ENCODE measurements around the gene MCUR1. TPM values are rescaled to one million over a fixed set of nuclear protein-coding genes. Genes with fewer than 3 reads are reported as not detected.

Gene MCUR1
- total and polyA plus RNA-seq, 9 of the 15 experiments (the other 6 are each of a cell fraction or from before 2014, with no cell fraction given) = 5.1 to 60.2 (median 41.4) TPM

DNA sequence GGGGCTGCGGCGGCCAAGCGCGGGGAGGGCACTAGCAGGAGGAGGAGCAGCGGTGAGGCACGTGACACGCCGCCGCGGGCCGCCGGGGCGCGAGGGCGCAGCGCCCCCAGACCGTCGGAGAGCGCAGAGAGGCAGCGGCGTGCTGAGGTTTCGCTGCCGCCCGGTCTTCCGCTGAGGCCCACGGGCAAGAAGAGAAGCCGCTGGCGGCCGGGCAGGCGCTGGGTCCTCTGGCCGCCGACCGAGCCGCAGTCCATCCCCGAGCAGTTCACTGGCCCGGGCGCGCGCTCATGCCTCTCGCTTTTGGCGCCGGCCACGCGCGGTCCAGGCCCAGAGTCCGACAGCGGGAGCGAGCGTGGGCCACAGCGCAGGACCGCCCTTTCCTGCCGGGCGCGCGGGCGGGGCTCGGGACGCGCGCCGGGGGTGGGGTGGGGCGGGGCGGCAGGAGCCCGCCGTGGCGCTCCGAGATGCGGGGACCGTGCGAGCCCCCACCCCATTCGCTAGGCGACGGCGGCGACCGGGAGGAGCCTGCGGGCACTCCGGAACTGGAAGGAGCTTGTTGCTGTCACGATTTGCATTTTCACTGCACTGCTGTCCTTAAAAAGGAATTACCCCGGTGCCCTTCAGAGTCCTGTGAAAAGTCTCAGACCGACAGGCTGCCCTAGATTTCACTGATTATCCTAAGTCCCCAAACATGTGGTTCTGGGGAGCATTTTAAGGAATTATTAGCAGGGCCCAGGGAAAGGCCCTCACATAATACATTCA is at the start of gene MCUR1 (continued):
- TF ChIP-seq, protein P1, sequence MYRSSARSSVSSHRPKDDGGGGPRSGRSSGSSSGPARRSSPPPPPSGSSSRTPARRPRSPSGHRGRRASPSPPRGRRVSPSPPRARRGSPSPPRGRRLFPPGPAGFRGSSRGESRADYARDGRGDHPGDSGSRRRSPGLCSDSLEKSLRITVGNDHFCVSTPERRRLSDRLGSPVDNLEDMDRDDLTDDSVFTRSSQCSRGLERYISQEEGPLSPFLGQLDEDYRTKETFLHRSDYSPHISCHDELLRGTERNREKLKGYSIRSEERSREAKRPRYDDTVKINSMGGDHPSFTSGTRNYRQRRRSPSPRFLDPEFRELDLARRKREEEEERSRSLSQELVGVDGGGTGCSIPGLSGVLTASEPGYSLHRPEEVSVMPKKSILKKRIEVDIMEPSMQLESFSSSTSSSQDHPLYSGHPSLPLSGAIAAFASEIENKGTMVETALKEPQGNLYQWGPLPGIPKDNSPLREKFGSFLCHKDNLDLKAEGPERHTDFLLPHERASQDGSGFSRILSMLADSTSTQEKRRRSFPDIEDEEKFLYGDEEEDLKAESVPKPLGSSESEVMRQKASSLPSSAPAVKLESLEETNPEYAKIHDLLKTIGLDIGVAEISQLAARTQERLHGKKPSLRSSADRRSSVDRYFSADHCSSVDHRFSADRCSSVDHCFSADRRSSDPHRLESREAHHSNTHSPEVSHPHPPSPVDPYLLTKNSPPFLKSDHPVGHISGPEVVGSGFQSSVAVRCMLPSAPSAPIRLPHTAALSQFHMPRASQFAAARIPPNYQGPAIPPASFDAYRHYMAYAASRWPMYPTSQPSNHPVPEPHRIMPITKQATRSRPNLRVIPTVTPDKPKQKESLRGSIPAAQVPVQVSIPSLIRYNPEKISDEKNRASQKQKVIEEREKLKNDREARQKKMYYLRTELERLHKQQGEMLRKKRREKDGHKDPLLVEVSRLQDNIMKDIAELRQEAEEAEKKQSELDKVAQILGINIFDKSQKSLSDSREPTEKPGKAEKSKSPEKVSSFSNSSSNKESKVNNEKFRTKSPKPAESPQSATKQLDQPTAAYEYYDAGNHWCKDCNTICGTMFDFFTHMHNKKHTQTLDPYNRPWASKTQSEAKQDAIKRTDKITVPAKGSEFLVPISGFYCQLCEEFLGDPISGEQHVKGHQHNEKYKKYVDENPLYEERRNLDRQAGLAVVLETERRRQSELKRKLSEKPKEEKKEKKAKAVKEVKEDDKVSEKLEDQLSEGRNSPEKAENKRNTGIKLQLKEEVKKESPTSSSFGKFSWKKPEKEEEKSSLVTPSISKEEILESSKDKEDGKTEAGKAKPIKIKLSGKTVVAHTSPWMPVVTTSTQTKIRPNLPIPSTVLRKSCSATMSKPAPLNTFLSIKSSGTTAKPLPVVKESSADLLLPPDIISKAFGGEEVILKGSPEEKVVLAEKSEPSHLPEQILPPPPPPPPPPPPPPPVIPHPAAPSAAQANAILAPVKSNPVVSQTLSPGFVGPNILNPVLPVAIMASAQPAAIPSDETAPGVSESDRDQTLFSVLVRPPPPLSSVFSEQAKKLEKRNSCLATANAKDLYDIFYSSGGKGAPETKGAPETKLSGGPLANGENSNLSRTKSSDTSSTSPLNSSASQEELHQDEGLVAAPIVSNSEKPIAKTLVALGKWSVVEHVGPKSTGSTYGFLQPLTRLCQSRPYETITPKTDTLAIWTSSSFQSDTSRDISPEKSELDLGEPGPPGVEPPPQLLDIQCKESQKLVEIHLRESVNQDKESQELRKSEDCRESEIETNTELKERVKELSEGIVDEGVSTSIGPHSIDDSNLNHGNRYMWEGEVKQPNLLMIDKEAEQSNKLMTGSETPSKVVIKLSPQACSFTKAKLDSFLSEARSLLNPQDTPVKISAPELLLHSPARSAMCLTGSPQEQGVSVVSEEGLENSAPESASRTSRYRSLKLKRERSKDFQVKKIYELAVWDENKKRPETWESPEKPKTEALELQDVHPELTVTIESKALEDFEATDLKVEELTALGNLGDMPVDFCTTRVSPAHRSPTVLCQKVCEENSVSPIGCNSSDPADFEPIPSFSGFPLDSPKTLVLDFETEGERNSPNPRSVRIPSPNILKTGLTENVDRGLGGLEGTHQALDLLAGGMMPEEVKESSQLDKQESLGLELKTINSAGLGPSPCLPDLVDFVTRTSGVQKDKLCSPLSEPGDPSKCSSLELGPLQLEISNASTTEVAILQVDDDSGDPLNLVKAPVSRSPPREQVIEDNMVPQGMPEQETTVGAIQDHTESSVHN (IDR thresholded peaks at IDR 0.05; ENCODE audit: borderline replicate concordance in 1 of 2, low read depth in 1 of 2) = no peak
- TF ChIP-seq ETV1 (tag; conservative IDR thresholded peaks at IDR 0.05; ENCODE audit: low read depth) (peak; percentile 71), NR4A1 (CRISPR knock-in tag; IDR thresholded peaks at IDR 0.05) (0 out of 2 replicates have a peak, but pooled peaks have one; percentile 69), NR4A1 (tag; IDR thresholded peaks at IDR 0.05) (no peak; the same call in 1 of the 2 replicates), PPARD (CRISPR knock-in tag; IDR thresholded peaks at IDR 0.05) (no peak), GATAD2A (IDR thresholded peaks at IDR 0.05) (peak; percentile 93), ZSCAN32 (CRISPR knock-in tag; IDR thresholded peaks at IDR 0.05) (no peak), ZNF444 (CRISPR knock-in tag; IDR thresholded peaks at IDR 0.05) (no peak), WHSC1 (IDR thresholded peaks at IDR 0.05; ENCODE audit: low read length) (no peak), MECOM (CRISPR knock-in tag; IDR thresholded peaks at IDR 0.05) (no peak)
- TF ChIP-seq, protein P2, sequence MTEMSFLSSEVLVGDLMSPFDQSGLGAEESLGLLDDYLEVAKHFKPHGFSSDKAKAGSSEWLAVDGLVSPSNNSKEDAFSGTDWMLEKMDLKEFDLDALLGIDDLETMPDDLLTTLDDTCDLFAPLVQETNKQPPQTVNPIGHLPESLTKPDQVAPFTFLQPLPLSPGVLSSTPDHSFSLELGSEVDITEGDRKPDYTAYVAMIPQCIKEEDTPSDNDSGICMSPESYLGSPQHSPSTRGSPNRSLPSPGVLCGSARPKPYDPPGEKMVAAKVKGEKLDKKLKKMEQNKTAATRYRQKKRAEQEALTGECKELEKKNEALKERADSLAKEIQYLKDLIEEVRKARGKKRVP (CRISPR knock-in tag; IDR thresholded peaks at IDR 0.05) = no peak; the same call in 1 of the 2 replicates
- TF ChIP-seq, protein P3, sequence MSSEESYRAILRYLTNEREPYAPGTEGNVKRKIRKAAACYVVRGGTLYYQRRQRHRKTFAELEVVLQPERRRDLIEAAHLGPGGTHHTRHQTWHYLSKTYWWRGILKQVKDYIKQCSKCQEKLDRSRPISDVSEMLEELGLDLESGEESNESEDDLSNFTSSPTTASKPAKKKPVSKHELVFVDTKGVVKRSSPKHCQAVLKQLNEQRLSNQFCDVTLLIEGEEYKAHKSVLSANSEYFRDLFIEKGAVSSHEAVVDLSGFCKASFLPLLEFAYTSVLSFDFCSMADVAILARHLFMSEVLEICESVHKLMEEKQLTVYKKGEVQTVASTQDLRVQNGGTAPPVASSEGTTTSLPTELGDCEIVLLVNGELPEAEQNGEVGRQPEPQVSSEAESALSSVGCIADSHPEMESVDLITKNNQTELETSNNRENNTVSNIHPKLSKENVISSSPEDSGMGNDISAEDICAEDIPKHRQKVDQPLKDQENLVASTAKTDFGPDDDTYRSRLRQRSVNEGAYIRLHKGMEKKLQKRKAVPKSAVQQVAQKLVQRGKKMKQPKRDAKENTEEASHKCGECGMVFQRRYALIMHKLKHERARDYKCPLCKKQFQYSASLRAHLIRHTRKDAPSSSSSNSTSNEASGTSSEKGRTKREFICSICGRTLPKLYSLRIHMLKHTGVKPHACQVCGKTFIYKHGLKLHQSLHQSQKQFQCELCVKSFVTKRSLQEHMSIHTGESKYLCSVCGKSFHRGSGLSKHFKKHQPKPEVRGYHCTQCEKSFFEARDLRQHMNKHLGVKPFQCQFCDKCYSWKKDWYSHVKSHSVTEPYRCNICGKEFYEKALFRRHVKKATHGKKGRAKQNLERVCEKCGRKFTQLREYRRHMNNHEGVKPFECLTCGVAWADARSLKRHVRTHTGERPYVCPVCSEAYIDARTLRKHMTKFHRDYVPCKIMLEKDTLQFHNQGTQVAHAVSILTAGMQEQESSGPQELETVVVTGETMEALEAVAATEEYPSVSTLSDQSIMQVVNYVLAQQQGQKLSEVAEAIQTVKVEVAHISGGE (CRISPR knock-in tag; IDR thresholded peaks at IDR 0.05) = peak in 1 of 3 experiments; percentile 80; a peak in 2 of 6 replicates

Measured in K562 (cell line).